Left lung (tissue), 10 donors: ENCODE data around the gene MBLAC2. TPM values are rescaled to one million over a fixed set of nuclear protein-coding genes. Genes with fewer than 3 reads are reported as not detected.

ENCODE experiments used
- ATAC-seq: fragments of 200-7000 bp; cut with Tn5 transposase; one replicate; pipeline ENCODE4 v1.9.1; 2020; ENCODE audit warnings: moderate library complexity
- DNase-seq, 4 donors: peaks; one replicate each; pipeline ENCODE4 v3.0.0-alpha.2; 2013 to 2020
- H3K27ac ChIP-seq, 2 donors: fragments of 200-600 bp; sonication (generic) in 1 of 2; one replicate each; pipeline versions ENCODE4 v1.5.0 to v1.8.0; 2020 to 2021
- H3K27me3 ChIP-seq, 2 donors: fragments of 200-600 bp; sonication (generic) in 1 of 2; one replicate each; pipeline versions ENCODE4 v1.5.0 to v1.8.0; 2020 to 2021
- H3K36me3 ChIP-seq, 2 donors: fragments of 200-600 bp; sonication (generic) in 1 of 2; one replicate each; pipeline versions ENCODE4 v1.5.0 to v1.8.0; 2020 to 2021
- H3K4me1 ChIP-seq, 2 donors: fragments of 200-600 bp; one replicate each; pipeline ENCODE4 v1.8.0; 2021
- H3K4me3 ChIP-seq, 2 donors: fragments of 200-600 bp; sonication (generic) in 1 of 2; one replicate each; pipeline versions ENCODE4 v1.5.0 to v1.8.0; 2020 to 2021; ENCODE audit warnings: mild to moderate bottlenecking in 1 of 2
- H3K9me3 ChIP-seq, 2 donors: fragments of 200-600 bp; sonication (generic) in 1 of 2; one replicate each; pipeline versions ENCODE4 v1.5.0 to v1.8.0; 2020 to 2021
- intact Hi-C, 2 donors: fragments of 100-400 bp; cut with DNase I; formaldehyde crosslinking; loops; one replicate each; pipeline versions ENCODE4 v1.11.2 to v1.14.2; 2022
- polyA plus RNA-seq, 6 donors: library from polyadenylated mRNA; unstranded; fragments of 120-200 nt; gene quantifications; one replicate each; pipeline ENCODE4 v1.2.1, GENCODE V29; 2013; ENCODE audit not compliant: insufficient read length in 6 of 6
- total RNA-seq, 2 donors: library from RNA; stranded (reverse); fragmentation: NEBNext Ultra II Directional; extraction: Animal tissue kit (Norgen Biotek cat#: 25700); gene quantifications; one replicate each; pipeline ENCODE4 v1.2.1, GENCODE V29; 2021
- TF ChIP-seq, protein P1 (sequence below), 2 donors: fragments of 200-600 bp; sonication (generic) in 1 of 2; IDR thresholded peaks; one replicate each; pipeline versions ENCODE4 v1.5.0 to v1.8.0; 2021; ENCODE audit warnings: antibody characterized with exemption in 2 of 2
- donor health status: DM: no; HTN: yes; CAD: no.
- donor health status: DM: no; HTN: no; CAD: no.

The MBLAC2 gene
- total and polyA plus RNA-seq, 8 donors = 3.8 to 10.0 (median 9.0) TPM

DNA sequence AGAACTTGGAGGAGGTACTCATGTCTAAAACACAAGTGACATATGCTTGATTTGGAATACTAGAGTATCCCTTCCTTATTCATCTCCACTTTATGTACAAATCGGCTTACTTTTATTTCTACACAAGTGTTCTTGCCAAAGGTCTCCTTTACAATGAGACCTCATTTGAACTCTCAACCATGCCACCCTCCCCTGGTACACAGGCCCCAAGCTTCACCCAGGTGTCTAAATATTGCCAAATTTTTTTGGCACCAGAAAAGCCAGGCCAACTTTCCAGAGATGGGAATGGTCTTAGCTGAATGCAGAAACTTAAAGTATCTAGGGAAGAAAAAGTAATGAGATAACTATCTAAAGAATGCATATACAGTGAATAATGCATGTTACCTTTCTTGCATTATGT is 35.9 kb upstream of the MBLAC2 start:
- H3K4me3 ChIP-seq = no peak overlapping the region
- H3K27me3 ChIP-seq = no peaks in the 10 kb centered on the region
- TF ChIP-seq, protein P1, sequence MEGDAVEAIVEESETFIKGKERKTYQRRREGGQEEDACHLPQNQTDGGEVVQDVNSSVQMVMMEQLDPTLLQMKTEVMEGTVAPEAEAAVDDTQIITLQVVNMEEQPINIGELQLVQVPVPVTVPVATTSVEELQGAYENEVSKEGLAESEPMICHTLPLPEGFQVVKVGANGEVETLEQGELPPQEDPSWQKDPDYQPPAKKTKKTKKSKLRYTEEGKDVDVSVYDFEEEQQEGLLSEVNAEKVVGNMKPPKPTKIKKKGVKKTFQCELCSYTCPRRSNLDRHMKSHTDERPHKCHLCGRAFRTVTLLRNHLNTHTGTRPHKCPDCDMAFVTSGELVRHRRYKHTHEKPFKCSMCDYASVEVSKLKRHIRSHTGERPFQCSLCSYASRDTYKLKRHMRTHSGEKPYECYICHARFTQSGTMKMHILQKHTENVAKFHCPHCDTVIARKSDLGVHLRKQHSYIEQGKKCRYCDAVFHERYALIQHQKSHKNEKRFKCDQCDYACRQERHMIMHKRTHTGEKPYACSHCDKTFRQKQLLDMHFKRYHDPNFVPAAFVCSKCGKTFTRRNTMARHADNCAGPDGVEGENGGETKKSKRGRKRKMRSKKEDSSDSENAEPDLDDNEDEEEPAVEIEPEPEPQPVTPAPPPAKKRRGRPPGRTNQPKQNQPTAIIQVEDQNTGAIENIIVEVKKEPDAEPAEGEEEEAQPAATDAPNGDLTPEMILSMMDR (IDR thresholded peaks at IDR 0.05) = no peak
- H3K9me3 ChIP-seq = no peaks in the 10 kb centered on the region
- no peaks in the 10 kb centered on the region for H3K36me3 ChIP-seq
- intact Hi-C loops = no loop called here
- H3K4me1 ChIP-seq = no peaks in the 10 kb centered on the region
- no peak for DNase-seq
- H3K27ac ChIP-seq = no peak overlapping the region
- no peak for ATAC-seq

DNA sequence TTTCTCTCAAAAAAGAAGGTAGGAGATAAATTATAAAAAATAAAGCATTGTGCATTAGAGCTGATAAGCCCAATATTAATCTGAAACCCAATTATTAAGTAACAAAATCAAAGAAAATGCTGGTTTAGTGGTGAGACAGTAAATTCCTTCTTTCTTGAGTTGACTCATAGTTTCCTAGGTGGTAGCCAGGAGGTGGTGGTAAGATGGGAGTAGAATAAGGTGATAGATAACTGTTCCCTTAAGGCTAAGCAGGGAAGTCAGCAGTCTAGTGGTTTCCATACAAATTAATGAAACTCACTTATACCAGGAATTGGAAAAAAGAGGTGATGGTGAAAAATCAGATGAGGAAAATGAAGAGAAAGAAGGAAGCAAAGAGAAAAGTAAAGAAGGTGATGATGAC is 31.6 kb upstream of the MBLAC2 start:
- no peaks in the 10 kb centered on the region for H3K9me3 ChIP-seq
- no peaks in the 10 kb centered on the region for H3K4me1 ChIP-seq
- no peak for DNase-seq
- H3K27ac ChIP-seq = no peak overlapping the region
- no peaks in the 10 kb centered on the region for H3K36me3 ChIP-seq
- TF ChIP-seq, protein P1 (IDR thresholded peaks at IDR 0.05) = no peak
- intact Hi-C loops = no loop called here
- ATAC-seq = no peak
- no peaks in the 10 kb centered on the region for H3K27me3 ChIP-seq
- no peak overlapping the region for H3K4me3 ChIP-seq

DNA sequence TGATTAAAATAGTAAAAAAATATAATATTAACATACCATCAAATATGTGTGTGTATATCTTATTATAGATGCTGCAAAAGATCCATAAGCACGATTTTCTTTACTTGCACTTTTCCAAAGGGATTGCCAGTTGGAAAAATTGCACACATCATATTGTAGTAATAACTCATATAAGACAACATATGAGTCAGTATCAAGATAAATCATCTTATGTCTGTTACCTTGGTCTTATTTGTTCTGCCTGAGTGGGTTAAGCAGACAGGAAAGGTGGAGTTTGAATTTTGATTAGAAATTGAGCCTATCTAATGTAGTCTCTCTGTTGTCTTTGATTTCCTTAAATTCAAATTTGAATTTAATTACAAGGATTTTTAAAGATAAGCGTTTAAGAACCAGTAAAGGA is 30.2 kb upstream of the MBLAC2 start:
- H3K27ac ChIP-seq = no peak overlapping the region
- no peaks in the 10 kb centered on the region for H3K27me3 ChIP-seq
- intact Hi-C loops = no loop called here
- no peaks in the 10 kb centered on the region for H3K9me3 ChIP-seq
- no peaks in the 10 kb centered on the region for H3K4me1 ChIP-seq
- no peak overlapping the region for H3K4me3 ChIP-seq
- no peaks in the 10 kb centered on the region for H3K36me3 ChIP-seq
- DNase-seq (no peak), ATAC-seq (no peak)
- TF ChIP-seq, protein P1 (IDR thresholded peaks at IDR 0.05) = no peak

DNA sequence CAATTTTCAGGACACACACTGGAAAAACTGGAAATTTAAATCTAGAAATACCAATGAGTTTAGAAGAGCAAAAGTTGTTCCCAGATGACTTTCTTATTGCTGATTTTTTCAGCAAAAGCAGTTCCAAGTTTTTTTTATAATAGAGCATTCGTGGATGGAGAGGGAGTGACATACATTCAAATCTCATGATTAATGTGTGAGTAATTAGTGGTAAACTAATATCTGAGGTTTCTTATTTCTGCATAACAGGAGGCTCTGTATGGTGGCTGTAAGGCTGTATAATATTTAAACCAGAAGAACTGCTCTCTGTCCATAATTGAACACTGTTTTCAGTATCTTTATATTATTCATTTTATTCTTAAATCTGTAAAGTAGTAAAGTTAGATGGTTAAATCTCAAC is 29.0 kb upstream of the MBLAC2 start:
- H3K27ac ChIP-seq = no peak overlapping the region
- no peak for ATAC-seq
- H3K27me3 ChIP-seq = no peaks in the 10 kb centered on the region
- TF ChIP-seq, protein P1 (IDR thresholded peaks at IDR 0.05) = no peak
- H3K36me3 ChIP-seq = no peaks in the 10 kb centered on the region
- H3K4me3 ChIP-seq = no peak overlapping the region
- intact Hi-C loops = no loop called here
- no peaks in the 10 kb centered on the region for H3K9me3 ChIP-seq
- H3K4me1 ChIP-seq = no peaks in the 10 kb centered on the region
- no peak for DNase-seq

DNA sequence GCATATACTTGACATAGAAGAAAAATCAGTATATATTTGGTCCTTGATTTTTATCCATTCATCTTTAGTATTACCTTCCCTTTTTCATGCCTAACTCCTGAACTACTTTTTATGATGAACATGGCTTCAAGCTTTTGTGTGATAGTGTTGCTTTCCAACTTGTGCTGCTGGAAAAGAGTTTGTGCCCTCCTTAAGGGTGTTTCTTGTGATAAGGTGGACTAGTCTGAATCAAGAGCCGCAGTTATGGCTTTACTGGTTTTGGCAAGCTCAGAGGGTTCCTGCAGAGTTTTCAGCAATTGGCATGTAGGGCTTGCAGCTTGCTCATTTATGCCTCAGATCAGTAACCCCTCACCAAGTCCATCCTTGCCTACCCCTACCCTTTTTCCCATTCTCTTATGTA is 20.6 kb upstream of the MBLAC2 start:
- ATAC-seq (no peak), DNase-seq (no peak)
- no peaks in the 10 kb centered on the region for H3K36me3 ChIP-seq
- no peak overlapping the region for H3K27ac ChIP-seq
- intact Hi-C loops = no loop called here
- H3K4me3 ChIP-seq = no peak overlapping the region
- H3K27me3 ChIP-seq = no peaks in the 10 kb centered on the region
- no peaks in the 10 kb centered on the region for H3K4me1 ChIP-seq
- no peaks in the 10 kb centered on the region for H3K9me3 ChIP-seq
- TF ChIP-seq, protein P1 (IDR thresholded peaks at IDR 0.05) = no peak
